Left forelimb (tissue), 1 donor: ENCODE measurements around the gene PCDH9.
"Not testable (repeated sequence)": the region's sequence is repeated elsewhere in the genome, so short reads cannot be mapped to it uniquely, and the experiment has no call there.

Experiments used
- DNase-seq: peaks from one replicate; pipeline ENCODE4 v3.0.0-alpha.2; 2018; ENCODE audit warnings: low spot score

Gene PCDH9

GRCh38 chr13:67128136-67128535 is 102.0 kb downstream of the PCDH9 start:
- no peak for DNase-seq

DNA sequence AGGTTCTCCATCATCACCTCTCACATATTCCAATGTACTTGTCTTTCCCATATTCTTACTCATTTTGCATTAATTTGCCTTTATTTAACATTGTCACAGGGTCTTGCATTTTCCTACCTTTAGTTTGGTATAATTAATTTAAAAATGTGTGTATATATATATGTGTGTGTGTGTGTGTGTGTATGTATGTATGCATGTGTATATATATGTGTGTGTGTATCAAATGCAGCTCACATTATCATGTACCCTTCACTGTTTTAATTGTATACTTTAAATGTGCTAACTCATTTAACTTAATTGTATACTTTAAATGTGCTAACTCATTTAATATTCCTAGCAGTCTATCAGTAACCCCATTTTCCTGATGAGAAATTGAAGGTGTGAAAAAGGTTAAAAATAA is 104.5 kb downstream of the PCDH9 start:
- DNase-seq = no peak

DNA sequence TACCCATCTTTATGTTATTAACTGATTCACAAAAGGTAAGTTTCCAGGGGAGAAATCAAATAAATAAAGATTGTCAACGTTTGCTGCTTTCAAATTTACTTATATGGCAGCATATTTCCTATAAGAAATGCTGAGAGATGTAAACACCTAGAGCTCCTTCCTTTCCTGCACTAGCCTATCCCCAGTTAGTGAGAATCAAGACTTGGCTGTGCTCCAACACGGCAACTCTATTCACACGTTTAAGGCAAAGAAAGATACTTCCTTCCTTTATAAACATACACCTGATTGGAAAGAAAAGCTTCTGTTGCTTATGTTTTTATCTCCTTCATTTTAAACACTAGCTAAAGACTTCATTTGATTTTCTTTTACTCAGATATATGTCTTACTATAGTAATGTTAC is 107.0 kb downstream of the PCDH9 start:
- no peak for DNase-seq

- DNase-seq = no peak
Measured at GRCh38 chr13:67122251-67122650, 107.9 kb downstream of the PCDH9 start.

DNA sequence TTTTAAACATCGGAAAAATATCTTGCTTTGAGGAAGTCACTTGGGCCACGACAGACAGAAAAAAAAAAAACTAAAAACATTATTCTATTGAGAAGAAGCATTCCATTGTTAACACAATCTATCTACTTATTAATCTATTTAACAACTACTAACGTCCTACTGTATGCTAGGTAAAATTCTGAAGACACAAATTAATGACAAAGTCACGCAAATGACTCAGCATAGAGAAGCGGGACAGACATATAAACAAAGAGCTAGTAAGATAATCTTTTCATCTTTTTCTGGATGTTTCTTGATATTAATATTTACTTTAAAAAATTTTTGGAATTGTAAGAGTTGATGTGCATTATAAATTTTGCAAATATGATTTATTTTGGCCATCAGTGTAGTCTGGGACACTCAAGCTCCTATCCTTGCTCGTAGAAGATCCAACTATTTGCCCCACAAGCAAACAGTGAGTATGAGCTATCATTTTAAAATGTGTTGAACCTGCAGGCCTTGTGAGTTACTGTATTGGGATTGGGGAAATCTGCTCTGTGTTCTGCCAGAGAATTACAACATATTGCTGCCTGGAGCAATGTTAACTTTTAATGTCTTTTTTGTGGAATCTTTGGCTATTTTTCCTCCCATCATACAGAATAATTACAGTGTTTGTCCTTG is 109.1 kb downstream of the PCDH9 start:
- no peak for DNase-seq

DNA sequence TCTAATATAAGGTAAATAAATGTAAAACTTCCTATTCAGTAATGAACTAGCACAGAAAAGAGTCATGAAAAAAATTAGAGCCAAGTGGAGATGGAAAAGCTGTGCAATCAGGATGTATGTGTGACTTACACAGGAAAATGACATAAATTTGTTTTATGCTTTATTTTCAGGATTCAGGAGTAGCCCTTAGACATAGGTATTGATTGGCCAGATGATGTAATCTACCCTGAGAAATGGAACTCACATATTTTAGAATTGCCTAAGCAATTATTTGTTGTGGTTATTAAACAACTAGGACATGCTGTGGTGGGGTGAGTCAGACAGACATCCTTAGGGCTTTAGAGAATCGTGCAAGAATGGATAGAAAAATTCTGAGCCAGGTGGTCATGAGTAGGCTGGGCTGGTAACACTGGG is 110.6 kb downstream of the PCDH9 start:
- DNase-seq = no peak

GRCh38 chr13:67118277-67118676 is 111.9 kb downstream of the PCDH9 start:
- no peak for DNase-seq

GRCh38 chr13:67117010-67117550 is 113.1 kb downstream of the PCDH9 start:
- no peak for DNase-seq

- DNase-seq = no peak
Measured at GRCh38 chr13:67107979-67108378, 122.2 kb downstream of the PCDH9 start.

- DNase-seq = no peak
Measured at GRCh38 chr13:67106502-67107057, 123.6 kb downstream of the PCDH9 start.

- DNase-seq = no peak
Measured at GRCh38 chr13:67101730-67102467, 128.2 kb downstream of the PCDH9 start.

- no peak for DNase-seq
Measured at GRCh38 chr13:67100730-67101129, 129.4 kb downstream of the PCDH9 start.

DNA sequence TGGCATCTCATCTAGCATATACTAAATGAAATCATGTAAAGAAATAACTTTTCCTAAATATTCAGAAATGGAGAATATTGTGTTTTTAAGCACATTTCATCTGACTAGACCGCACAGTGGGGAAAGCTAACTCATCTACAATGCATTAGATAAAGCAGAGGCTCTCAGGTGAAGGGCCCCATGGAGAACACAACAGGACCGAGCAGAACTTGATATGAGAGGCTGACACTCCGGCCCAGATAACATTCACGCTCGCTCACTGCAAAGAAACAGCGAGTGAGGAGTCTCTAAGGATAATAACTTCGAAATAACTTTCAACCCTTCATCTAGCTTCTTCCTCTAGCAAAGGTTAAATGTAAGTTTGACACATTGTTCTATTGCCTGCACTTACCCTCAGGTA is 130.6 kb downstream of the PCDH9 start:
- DNase-seq = no peak

DNA sequence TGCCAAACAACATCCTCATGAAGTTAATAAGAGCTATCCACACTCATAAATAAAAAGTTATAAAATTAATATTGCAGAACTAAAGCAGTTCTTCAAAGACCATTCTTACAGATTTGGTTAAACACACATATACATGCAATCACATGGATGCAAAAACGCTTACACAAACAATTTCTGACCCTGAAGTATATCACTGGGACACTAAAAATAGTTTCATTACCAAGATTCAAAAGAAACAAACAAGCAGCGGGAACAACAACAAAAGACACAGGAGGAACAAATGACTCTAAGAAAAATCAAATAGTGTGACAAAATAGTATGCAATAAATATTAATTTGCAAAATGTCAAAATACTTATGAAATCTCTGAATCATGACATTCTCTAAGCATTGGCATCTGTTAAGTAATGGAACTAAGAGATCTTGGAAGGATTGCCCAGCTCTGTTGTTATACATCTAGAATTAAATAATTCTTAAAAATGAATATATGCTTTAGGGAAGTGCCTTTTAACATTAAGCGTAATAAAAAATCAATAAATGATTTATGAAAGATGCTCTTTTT is 132.2 kb downstream of the PCDH9 start:
- DNase-seq = no peak

GRCh38 chr13:67096893-67097292 is 133.2 kb downstream of the PCDH9 start:
- DNase-seq = not testable (repeated sequence)

- DNase-seq = no peak
Measured at GRCh38 chr13:67096418-67096817, 133.7 kb downstream of the PCDH9 start.

GRCh38 chr13:67095621-67096020 is 134.5 kb downstream of the PCDH9 start:
- no peak for DNase-seq

- DNase-seq = no peak
Measured at GRCh38 chr13:67094952-67095351, 135.2 kb downstream of the PCDH9 start.

- no peak for DNase-seq
Measured at GRCh38 chr13:67094078-67094477, 136.1 kb downstream of the PCDH9 start.

GRCh38 chr13:67091603-67092002 is 138.5 kb downstream of the PCDH9 start:
- DNase-seq = no peak

DNA sequence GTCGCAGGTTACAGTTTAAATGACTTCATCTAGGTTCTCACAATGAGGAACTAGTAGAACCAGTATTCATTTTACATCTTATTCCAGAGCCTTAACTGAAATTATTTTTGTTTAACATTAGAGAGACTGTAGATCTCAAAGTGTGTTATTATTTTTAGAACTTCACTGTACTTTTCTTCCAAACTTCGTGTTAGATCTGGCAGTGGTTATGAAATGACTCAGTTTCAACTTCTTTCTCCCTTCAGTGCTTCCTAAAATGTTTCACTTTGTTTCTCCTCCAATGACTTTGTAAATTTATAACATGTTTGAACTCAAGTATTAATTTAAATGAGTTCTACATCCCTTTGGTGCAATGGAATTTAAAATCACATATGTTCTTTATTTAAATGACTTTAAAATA is 139.3 kb downstream of the PCDH9 start:
- no peak for DNase-seq

GRCh38 chr13:67087527-67087926 is 142.6 kb downstream of the PCDH9 start:
- no peak for DNase-seq

DNA sequence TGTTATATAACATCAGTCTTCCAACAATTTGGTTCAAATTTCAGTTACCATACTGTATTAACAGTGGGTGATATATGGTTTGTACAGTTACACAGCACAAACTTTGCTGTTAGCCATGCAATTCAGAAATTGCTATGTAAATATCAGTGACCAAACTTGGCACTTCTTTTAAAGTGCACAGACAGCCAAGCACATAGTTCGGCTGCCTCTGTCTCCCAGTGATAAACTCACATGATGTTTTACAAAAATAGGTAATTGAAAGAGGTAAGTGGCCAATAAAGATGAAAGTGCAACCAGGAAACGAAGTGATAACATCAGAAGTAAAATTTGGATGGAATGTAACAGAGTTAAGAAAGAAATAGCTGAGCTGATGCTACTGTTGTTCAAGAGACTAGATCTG is 143.9 kb downstream of the PCDH9 start:
- DNase-seq = no peak
